Neutrophil (primary cell): ENCODE data around the gene BMP8A.
"Not testable (repeated sequence)": the region's sequence is repeated elsewhere in the genome, so short reads cannot be mapped to it uniquely, and the experiment has no call there.

Source experiments
- H3K27ac ChIP-seq: fragments of 200-600 bp; sonication (generic); 2 replicates; pipeline ENCODE4 v1.5.1; 2016; ENCODE audit warnings: mild to moderate bottlenecking, moderate library complexity
- H3K27me3 ChIP-seq: fragments of 200-600 bp; sonication (generic); 2 replicates; pipeline ENCODE4 v1.6.0; 2016; ENCODE audit warnings: mild to moderate bottlenecking
- H3K36me3 ChIP-seq: fragments of 200-600 bp; sonication (generic); 2 replicates; pipeline ENCODE4 v1.5.1; 2017
- H3K4me1 ChIP-seq, 2 experiments: fragments of 200-600 bp in 1 of 2; sonication (generic) in 1 of 2; 1 replicate in 1 of 2; 2 replicates in 1 of 2; pipeline versions ENCODE4 v1.5.1 to v1.6.1; 2013 to 2016; ENCODE audit warnings: low read depth in 1 of 2, low read length in 1 of 2, mild to moderate bottlenecking in 1 of 2, moderate library complexity in 1 of 2; ENCODE audit not compliant: control insufficient read depth in 1 of 2, insufficient read depth in 1 of 2
- H3K4me3 ChIP-seq, 2 experiments: fragments of 200-600 bp in 1 of 2; sonication (generic) in 1 of 2; 1 replicate in 1 of 2; 2 replicates in 1 of 2; pipeline ENCODE4 v1.5.1; 2013 to 2016; ENCODE audit warnings: low read depth in 1 of 2, low read length in 1 of 2, mild to moderate bottlenecking in 1 of 2, moderate library complexity in 1 of 2
- H3K9me3 ChIP-seq: fragments of 200-600 bp; sonication (generic); 2 replicates; pipeline ENCODE4 v1.5.1; 2016
- CTCF ChIP-seq: fragments of 200-600 bp; sonication (generic); IDR thresholded peaks from 2 replicates; pipeline ENCODE4 v1.5.1; 2016; ENCODE audit warnings: antibody characterized with exemption

The BMP8A gene

GRCh38 chr1:39519376-39519775 is 27.9 kb downstream of the BMP8A start:
- not testable (repeated sequence) for H3K9me3 ChIP-seq, H3K4me1 ChIP-seq, H3K36me3 ChIP-seq, H3K4me3 ChIP-seq, H3K27ac ChIP-seq
- peaks cover 20% of the 10 kb centered on the region for H3K27me3 ChIP-seq

GRCh38 chr1:39522221-39522620 is 30.8 kb downstream of the BMP8A start:
- not testable (repeated sequence) for H3K9me3 ChIP-seq, H3K4me3 ChIP-seq, H3K4me1 ChIP-seq, H3K27me3 ChIP-seq, H3K27ac ChIP-seq, H3K36me3 ChIP-seq

GRCh38 chr1:39522661-39523567 is 31.5 kb downstream of the BMP8A start:
- Histone ChIP-seq H3K36me3 (peaks cover 6% of the 10 kb centered on the region), H3K4me3 (no peak overlapping the region), H3K9me3 (no peaks in the 10 kb centered on the region), H3K27ac (no peak overlapping the region), H3K27me3 (no peaks in the 10 kb centered on the region), H3K4me1 (no peaks in the 10 kb centered on the region)
- TF ChIP-seq CTCF = no peak

- Histone ChIP-seq H3K9me3 (no peaks in the 10 kb centered on the region), H3K4me3 (no peak overlapping the region), H3K27ac (no peak overlapping the region), H3K27me3 (no peaks in the 10 kb centered on the region), H3K4me1 (no peaks in the 10 kb centered on the region), H3K36me3 (peaks cover 9% of the 10 kb centered on the region)
- TF ChIP-seq CTCF = no peak
Observed at GRCh38 chr1:39524171-39524570, 32.7 kb downstream of the BMP8A start.

- H3K4me1 ChIP-seq = peaks cover 0 to under 1% of the 10 kb centered on the region in 2 experiments
- no peak overlapping the region for H3K4me3 ChIP-seq
- no peak for TF ChIP-seq CTCF
- no peak overlapping the region for H3K27ac ChIP-seq
- no peaks in the 10 kb centered on the region for H3K9me3 ChIP-seq
- peaks cover 9% of the 10 kb centered on the region for H3K36me3 ChIP-seq
- H3K27me3 ChIP-seq = no peaks in the 10 kb centered on the region
Observed at GRCh38 chr1:39524591-39525365, 33.3 kb downstream of the BMP8A start.

- peaks cover 0 to 7% of the 10 kb centered on the region in 2 experiments for H3K4me1 ChIP-seq
- H3K36me3 ChIP-seq = peaks cover 9% of the 10 kb centered on the region
- H3K27ac ChIP-seq = no peak overlapping the region
- H3K27me3 ChIP-seq = no peaks in the 10 kb centered on the region
- no peak overlapping the region for H3K4me3 ChIP-seq
- no peaks in the 10 kb centered on the region for H3K9me3 ChIP-seq
- TF ChIP-seq CTCF = no peak
Observed at GRCh38 chr1:39525366-39526165, 34.1 kb downstream of the BMP8A start.
